GM12891 (cell line): ENCODE measurements around the gene CST1.

Experiments used
- PAX5 ChIP-seq: IDR thresholded peaks from 2 replicates; pipeline ENCODE4 v1.6.1; 2011; ENCODE audit warnings: low read length, moderate library complexity, mild to moderate bottlenecking; ENCODE audit not compliant: insufficient read depth, severe bottlenecking
- POLR2A ChIP-seq: IDR thresholded peaks from 2 replicates; pipeline ENCODE4 v1.6.1; 2011; ENCODE audit warnings: low read depth, low read length, control low read depth
- POLR2AphosphoS5 ChIP-seq: IDR thresholded peaks from 2 replicates; pipeline ENCODE4 v1.6.1; 2011; ENCODE audit warnings: low read depth, low read length, control low read depth
- TAF1 ChIP-seq: IDR thresholded peaks from 2 replicates; pipeline ENCODE4 v1.6.1; 2011; ENCODE audit warnings: low read depth, low read length, control low read depth

GRCh38 chr20:23746321-23746720, 4.4 kb downstream of the CST1 start:
- TF ChIP-seq POLR2A (no peak), TAF1 (no peak), POLR2AphosphoS5 (no peak), PAX5 (no peak)
